ACC112 (cell line): ENCODE data around the gene PRKCB.
"Not testable (repeated sequence)": the region's sequence is repeated elsewhere in the genome, so short reads cannot be mapped to it uniquely, and the experiment has no call there.

Source experiments
- H2AFZ ChIP-seq: fragments of 200-600 bp; sonication (generic); one replicate; pipeline ENCODE4 v1.6.0; 2017; ENCODE audit warnings: antibody characterized with exemption, low read length; ENCODE audit not compliant: unreplicated experiment
- H3K27ac ChIP-seq: fragments of 200-600 bp; sonication (generic); 2 replicates; pipeline ENCODE4 v1.5.1; 2014; ENCODE audit warnings: low read depth, mild to moderate bottlenecking, antibody characterized with exemption, low read length, moderate library complexity
- H3K27me3 ChIP-seq: fragments of 200-600 bp; sonication (generic); 2 replicates; pipeline ENCODE4 v1.6.1; 2014; ENCODE audit warnings: mild to moderate bottlenecking, antibody characterized with exemption, low read length, moderate library complexity, mixed read lengths; ENCODE audit not compliant: insufficient read depth
- H3K36me3 ChIP-seq: fragments of 200-600 bp; sonication (generic); 2 replicates; pipeline ENCODE4 v1.6.1; 2016; ENCODE audit warnings: mild to moderate bottlenecking, antibody characterized with exemption, low read length, moderate library complexity, mixed read lengths; ENCODE audit not compliant: insufficient read depth
- H3K4me1 ChIP-seq: fragments of 200-600 bp; sonication (generic); one replicate; pipeline ENCODE4 v1.6.1; 2016; ENCODE audit warnings: low read length, mixed read lengths; ENCODE audit not compliant: insufficient read depth, unreplicated experiment, control insufficient read depth
- H3K4me3 ChIP-seq: fragments of 200-600 bp; sonication (generic); 2 replicates; pipeline ENCODE4 v1.5.1; 2014; ENCODE audit warnings: mild to moderate bottlenecking, low read depth, low read length
- H3K79me2 ChIP-seq: fragments of 200-600 bp; sonication (generic); one replicate; pipeline ENCODE4 v1.6.0; 2016; ENCODE audit warnings: low read length; ENCODE audit not compliant: control insufficient read depth, unreplicated experiment, insufficient read depth

The PRKCB gene

DNA sequence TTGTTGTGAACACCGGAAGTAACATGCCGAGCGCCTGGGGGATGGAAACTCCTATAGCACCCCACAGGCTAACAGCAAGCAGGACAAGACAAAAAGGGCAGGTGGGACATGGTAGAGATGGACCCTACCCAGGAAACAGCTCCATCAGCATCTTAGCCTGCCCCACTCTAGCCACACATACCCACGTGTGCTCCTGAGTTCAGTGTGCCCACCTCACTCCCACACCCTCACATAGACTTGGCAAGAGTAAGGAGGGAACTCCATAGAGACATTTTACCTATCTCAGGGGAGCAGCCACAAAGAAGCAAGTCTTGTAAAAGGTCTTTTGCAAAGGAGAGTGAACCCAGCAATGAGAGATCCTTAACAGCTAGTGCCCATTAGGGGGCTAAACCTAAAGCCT lies 382.5 kb downstream of the PRKCB start:
- no peak overlapping the region for H2AFZ ChIP-seq
- H3K36me3 ChIP-seq, result no peaks in the 10 kb centered on the region
- H3K79me2 ChIP-seq, result no peaks in the 10 kb centered on the region
- no peaks in the 10 kb centered on the region for H3K4me1 ChIP-seq
- no peak overlapping the region for H3K4me3 ChIP-seq
- no peak overlapping the region for H3K27ac ChIP-seq
- H3K27me3 ChIP-seq, result no peaks in the 10 kb centered on the region

DNA sequence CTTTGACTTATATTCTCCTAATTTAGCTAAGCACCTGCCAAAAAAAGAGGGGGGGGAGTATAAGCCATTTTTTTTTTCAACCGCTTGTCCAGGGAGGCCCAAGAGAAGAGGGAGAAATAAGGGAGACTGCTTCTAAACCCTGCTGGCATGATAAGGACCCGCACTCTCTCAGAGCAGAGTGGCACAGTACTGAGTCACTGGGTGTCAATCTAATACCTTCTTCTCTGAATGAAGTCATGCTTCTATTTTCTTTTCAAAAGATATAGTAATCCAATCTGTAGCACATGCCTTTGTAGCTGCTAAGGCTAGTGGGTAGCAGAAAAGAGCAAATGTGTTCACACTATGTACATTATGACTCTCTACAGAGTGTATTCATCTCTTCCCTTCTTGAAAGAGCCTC lies 385.4 kb downstream of the PRKCB start:
- H3K4me1 ChIP-seq, result no peaks in the 10 kb centered on the region
- H2AFZ ChIP-seq, result no peak overlapping the region
- H3K27me3 ChIP-seq, result no peaks in the 10 kb centered on the region
- no peak overlapping the region for H3K4me3 ChIP-seq
- no peaks in the 10 kb centered on the region for H3K36me3 ChIP-seq
- H3K79me2 ChIP-seq, result no peaks in the 10 kb centered on the region
- H3K27ac ChIP-seq, result no peak overlapping the region

DNA sequence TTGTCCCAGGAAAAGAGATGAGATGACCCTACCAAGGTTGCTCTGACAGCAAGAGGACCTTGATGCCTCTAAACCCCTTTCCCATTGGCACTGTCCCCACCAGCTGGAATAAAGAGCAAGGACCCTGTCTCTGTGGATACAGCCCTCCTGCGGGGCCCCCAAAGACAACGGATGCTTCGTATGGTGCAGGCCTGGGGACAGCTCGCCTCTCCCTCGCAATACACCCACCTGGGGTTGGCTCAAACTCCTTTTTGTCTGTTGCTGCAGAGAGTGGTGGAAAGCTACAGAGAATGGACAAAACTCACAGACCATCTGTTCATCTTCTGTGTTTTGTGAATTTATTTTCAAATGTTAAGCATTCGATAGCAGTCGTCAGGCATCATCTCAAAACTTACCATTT lies 392.7 kb downstream of the PRKCB start:
- Histone ChIP-seq H3K4me3 (no peak overlapping the region), H3K27ac (no peak overlapping the region), H3K36me3 (no peaks in the 10 kb centered on the region), H2AFZ (no peak overlapping the region), H3K79me2 (no peaks in the 10 kb centered on the region), H3K27me3 (no peaks in the 10 kb centered on the region), H3K4me1 (no peaks in the 10 kb centered on the region)

DNA sequence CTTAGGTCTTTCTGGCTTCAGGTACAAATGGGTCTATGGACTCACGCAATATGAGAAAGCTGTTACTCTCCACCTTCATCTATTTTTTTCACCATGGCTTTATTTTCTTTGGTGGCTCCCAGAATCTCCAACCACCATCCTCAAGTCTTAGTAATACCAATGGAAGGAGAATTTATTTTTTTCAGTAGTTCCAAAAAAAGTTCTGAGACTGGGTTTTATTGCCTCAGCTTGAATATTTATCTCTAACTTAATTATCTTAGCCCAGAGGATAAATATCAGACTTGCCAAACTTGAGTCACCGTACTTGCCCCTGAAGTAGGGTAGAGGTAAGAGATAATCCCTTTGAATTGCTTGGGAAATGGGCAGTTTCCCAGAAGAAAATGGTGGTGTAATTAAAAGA lies 397.2 kb downstream of the PRKCB start:
- no peaks in the 10 kb centered on the region for H3K27me3 ChIP-seq

DNA sequence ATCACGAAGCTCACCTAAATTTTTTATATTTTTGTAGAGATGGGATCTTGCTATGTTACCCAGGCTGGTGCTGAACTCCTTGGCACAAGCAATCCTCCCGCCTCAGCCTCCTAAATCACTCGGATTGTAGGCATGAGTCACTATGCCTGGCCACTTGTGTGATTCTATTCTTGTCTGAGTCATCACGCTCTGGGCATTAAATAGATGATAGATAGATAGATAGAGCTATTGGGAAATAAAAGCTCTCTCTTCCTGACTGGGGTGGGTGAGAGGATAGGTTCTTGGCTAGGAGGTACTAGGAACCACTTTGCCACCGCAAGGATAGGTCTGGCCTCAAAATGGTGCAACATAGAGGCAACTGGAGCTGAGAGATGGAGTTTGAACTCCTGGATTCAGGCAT lies 399.0 kb downstream of the PRKCB start:
- Histone ChIP-seq H3K36me3 (no peaks in the 10 kb centered on the region), H3K4me3 (no peak overlapping the region), H3K4me1 (no peaks in the 10 kb centered on the region), H3K27ac (no peak overlapping the region), H3K27me3 (no peaks in the 10 kb centered on the region), H2AFZ (no peak overlapping the region), H3K79me2 (no peaks in the 10 kb centered on the region)

More for the DNA sequence above, 397.2 kb downstream of the PRKCB start:
- Histone ChIP-seq H3K4me1 (no peaks in the 10 kb centered on the region), H3K36me3 (no peaks in the 10 kb centered on the region), H2AFZ (no peak overlapping the region), H3K27ac (no peak overlapping the region), H3K79me2 (no peaks in the 10 kb centered on the region), H3K4me3 (no peak overlapping the region)

DNA sequence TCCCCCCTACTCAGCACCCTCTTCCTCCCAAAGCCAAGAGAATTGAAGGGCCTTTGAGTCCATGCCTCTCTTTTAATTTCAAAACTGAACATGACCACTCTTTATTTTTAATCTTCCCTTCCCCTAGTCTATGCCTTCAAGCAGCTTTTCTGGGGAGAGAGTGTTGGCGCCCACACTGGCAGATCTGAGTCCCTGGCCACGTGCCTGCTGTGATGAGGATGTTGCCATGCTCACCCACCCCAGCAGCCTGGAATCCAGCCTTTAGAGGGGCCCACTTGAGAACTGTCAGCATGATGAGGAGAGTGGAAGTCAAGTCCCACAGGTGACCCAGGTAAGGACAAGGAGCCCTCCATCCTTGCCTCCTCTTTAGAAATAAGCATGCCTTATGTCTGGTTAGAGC lies 400.0 kb downstream of the PRKCB start:
- Histone ChIP-seq H3K27me3 (no peaks in the 10 kb centered on the region), H3K27ac (no peak overlapping the region), H3K4me1 (no peaks in the 10 kb centered on the region), H3K4me3 (no peak overlapping the region), H3K36me3 (no peaks in the 10 kb centered on the region), H3K79me2 (no peaks in the 10 kb centered on the region), H2AFZ (no peak overlapping the region)

DNA sequence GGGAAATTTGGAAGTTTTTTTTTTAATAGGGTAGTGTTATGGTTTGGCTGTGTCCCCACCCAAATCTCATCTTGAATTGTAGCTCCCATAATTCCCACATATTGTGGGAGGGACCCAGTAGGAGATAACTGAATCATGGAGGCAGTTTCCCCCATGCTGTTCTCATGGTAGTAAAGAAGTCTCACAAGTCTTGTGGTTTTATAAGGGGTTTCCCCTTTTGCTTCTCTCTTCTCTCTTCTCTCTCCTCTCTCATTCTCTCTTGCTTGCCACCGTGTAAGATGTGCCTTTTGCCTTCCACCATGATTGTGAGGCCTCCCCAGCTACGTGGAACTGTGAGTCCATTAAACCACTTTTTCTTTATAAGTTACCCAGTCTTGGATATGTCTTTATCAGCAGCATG lies 403.1 kb downstream of the PRKCB start:
- not testable (repeated sequence) for H3K4me3 ChIP-seq, H3K36me3 ChIP-seq, H3K27me3 ChIP-seq, H2AFZ ChIP-seq, H3K4me1 ChIP-seq, H3K27ac ChIP-seq, H3K79me2 ChIP-seq

DNA sequence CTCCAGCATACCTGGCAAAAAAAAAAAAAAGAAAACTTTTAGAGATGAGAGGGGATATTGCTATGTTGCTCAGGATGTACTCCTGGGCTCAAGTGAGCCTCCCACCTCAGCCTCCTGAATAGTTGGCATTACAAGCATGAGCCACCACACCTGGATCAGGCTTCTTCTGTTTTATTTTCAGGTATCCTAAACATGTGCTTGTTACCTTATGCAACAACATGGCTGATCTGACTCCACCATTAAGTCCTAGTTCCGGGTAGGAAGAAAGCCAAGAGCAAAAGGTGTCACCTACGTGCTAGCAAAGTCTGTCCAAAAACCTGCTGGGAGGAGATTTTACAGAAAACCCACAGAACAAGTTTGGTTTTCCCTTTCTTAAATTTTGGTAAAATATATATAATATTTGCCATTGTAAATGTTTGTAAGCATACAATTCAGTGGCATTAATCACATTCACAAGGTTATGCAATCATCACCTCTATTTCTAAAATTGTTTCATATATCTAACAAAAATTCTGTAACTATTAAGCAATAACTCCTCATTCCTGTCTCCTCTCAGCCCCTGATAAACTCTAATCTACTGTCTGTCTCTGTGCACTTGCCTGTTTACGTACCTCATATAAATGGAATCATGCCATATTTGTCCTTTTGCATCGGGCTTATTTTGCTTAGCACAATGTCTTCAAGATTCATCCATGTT lies 411.3 kb downstream of the PRKCB start:
- no peak overlapping the region for H3K27ac ChIP-seq
- no peaks in the 10 kb centered on the region for H3K27me3 ChIP-seq
- no peak overlapping the region for H2AFZ ChIP-seq
- no peaks in the 10 kb centered on the region for H3K79me2 ChIP-seq
- H3K4me3 ChIP-seq, result no peak overlapping the region
- H3K36me3 ChIP-seq, result no peaks in the 10 kb centered on the region
- H3K4me1 ChIP-seq, result no peaks in the 10 kb centered on the region

DNA sequence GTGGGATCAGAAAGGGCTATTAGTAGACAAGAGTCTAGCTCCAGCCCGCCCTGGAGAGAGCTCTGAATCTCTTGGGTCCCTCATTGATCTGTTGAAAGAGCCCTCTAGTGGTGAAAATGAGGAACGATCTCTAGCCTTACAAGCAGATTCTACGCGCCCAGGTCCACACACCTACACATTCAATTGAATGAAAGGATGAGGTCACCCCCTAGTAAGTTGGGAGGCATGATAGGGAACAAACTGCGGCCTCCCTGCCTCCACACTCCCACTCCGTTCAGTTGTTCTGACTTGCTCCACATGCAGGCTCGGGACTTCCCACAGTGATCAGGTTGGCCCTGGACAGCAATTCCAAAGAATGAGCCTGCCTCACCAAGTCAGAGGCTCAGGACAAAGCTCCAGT lies 417.4 kb downstream of the PRKCB start:
- Histone ChIP-seq H3K79me2 (no peaks in the 10 kb centered on the region), H3K36me3 (no peaks in the 10 kb centered on the region), H2AFZ (no peak overlapping the region), H3K27ac (no peak overlapping the region), H3K27me3 (peaks cover 17% of the 10 kb centered on the region), H3K4me1 (no peaks in the 10 kb centered on the region), H3K4me3 (no peak overlapping the region)

DNA sequence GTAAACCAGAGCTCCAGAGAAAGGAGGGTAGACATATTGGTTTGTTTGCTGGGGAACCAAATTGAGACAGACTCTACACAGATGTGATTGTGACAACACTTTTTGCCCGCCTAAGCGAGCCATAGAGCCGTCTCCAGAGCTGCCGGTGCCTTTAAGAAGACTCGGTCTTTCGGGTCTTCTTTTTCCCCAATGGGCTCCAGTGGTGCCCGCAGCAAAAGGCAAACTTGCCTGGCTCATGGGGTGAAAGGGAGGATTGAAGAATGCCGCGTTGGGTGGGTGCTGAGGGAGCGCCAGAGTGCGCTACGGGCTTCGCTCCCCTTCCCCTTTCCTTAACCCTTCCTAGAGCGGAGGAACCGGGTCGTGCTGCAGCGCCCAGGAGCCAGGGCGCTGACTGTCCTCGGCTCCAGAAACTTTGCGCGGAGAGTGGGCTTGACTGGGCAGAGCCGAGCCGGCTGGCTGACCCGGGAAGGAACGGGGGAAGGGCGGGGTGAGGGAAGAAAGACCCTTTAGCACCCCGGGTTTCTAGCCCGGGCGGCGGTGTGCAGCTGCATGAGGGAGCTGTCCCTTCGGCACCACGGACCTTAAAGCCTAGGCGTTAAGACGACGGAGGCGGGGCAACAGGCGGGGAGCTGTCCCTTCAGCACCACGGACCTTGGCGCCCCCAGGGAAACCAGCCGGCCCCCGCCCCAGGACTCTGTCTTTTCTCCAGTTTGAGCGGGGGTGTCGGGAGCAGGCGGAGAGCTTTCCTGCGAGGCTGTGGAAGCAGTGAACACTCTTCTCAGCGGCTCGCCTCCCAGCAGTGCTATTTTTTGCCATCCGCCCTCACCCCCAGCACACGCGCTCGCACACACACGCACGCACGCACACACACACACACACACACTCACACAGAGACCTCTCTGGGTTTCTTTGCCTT lies 419.9 kb downstream of the PRKCB start, which contains the start of gene CACNG3:
TSS of gene CACNG3 (plus strand) at position 880 of the 916 bp plus-strand sequence. CDS start 420 bp downstream, outside the sequence.
- Histone ChIP-seq H3K36me3 (no peaks in the 10 kb centered on the region), H3K27ac (no peak within 1 kb of the TSS)

DNA sequence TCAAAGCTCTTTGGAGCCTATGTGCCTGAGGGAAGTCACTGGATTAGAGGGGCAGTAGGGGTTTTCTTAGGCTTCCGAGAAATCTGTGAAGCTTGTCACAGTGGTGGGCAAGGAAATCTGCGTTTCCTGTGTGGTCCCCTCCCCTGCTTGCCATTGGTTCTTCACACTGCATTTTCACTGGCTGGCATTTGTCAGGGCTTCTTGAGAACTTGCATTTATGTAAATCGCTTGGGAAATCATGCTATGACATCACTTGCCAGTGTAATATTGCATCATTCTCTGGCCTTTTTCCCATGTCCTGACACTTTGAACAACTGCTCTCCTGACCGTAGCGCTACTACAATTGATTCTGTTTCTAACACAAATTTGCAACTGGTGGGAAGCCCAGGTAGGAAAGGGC lies 422.2 kb downstream of the PRKCB start:
- Histone ChIP-seq H3K27ac (no peak overlapping the region), H3K4me3 (no peak overlapping the region), H3K27me3 (peaks cover 17% of the 10 kb centered on the region), H2AFZ (no peak overlapping the region), H3K79me2 (no peaks in the 10 kb centered on the region), H3K4me1 (no peaks in the 10 kb centered on the region), H3K36me3 (no peaks in the 10 kb centered on the region)

More for the DNA sequence above, 419.9 kb downstream of the PRKCB start, which contains the start of gene CACNG3:
- Histone ChIP-seq H3K27me3 (peaks cover 17% of the 10 kb centered on the region), H2AFZ (no peak within 1 kb of the TSS), H3K79me2 (no peaks in the 10 kb centered on the region), H3K4me1 (no peaks in the 10 kb centered on the region), H3K4me3 (no peak within 1 kb of the TSS)
